ENCODE data around the gene NR1H4. TPM values are rescaled to one million over a fixed set of nuclear protein-coding genes. Genes with fewer than 3 reads are reported as not detected.

NR1H4 gene
- total and polyA plus RNA-seq, 2 experiments from 2014 or later: not detected

- Histone ChIP-seq H3K4me3 (no peak overlapping the region), H3K36me3 (ENCODE audit: insufficient read depth) (no peaks in the 10 kb centered on the region), H3K4me1 (ENCODE audit: insufficient read depth) (no peaks in the 10 kb centered on the region; the same call in 1 of the 2 replicates), H3K9me2 (ENCODE audit: insufficient read depth) (no peaks in the 10 kb centered on the region), H3K27me3 (ENCODE audit: insufficient read depth) (no peaks in the 10 kb centered on the region), H3K79me2 (replicated peaks; ENCODE audit: insufficient read depth) (no peaks in the 10 kb centered on the region), H2AFZ (no peak overlapping the region), H3K27ac (ENCODE audit: low read depth) (no peak overlapping the region), H3F3A (replicated peaks; ENCODE audit: low read depth) (no peaks in the 10 kb centered on the region), H4K20me1 (replicated peaks; ENCODE audit: insufficient read depth) (no peaks in the 10 kb centered on the region), H3K4me2 (no peak overlapping the region)
- Mint-ChIP-seq H3K27me3 (ENCODE audit: insufficient read depth, low read depth, poor library complexity) (peaks cover 3% of the 10 kb centered on the region), H3K4me3 (no peak overlapping the region), H3K36me3 (ENCODE audit: low read depth) (no peaks in the 10 kb centered on the region), H3K9me3 (no peaks in the 10 kb centered on the region), H3K4me1 (peaks cover 10% of the 10 kb centered on the region), H3K27ac (no peak overlapping the region)
- DNase-seq (ENCODE audit: low spot score) (no peak), ATAC-seq (no peak)
- TF ChIP-seq CTCF (conservative IDR thresholded peaks at IDR 0.05; ENCODE audit: low read depth in 2 of 2): no peak
- TF ChIP-seq NANOG (IDR thresholded peaks at IDR 0.05; ENCODE audit: borderline replicate concordance): no peak
- TF ChIP-seq CREB1 (CRISPR knock-in tag; IDR thresholded peaks at IDR 0.05; ENCODE audit: low read depth): no peak
- TF ChIP-seq POLR2AphosphoS5 (IDR thresholded peaks at IDR 0.05; ENCODE audit: low read depth): no peak
- TF ChIP-seq ZNF114 (CRISPR knock-in tag; IDR thresholded peaks at IDR 0.05): no peak
- TF ChIP-seq EZH2phosphoT487 (IDR thresholded peaks at IDR 0.05; ENCODE audit: unreplicated experiment): no peak
- no peak for TF ChIP-seq EZH2 (IDR thresholded peaks at IDR 0.05; ENCODE audit: low read depth, unreplicated experiment)
- TF ChIP-seq ZNF331 (CRISPR knock-in tag; IDR thresholded peaks at IDR 0.05; ENCODE audit: low read depth): no peak
- no peak for TF ChIP-seq ETS1 (IDR thresholded peaks at IDR 0.05)
- no peak for TF ChIP-seq JUNB (IDR thresholded peaks at IDR 0.05; ENCODE audit: unreplicated experiment)
- no peak for TF ChIP-seq STAT1 (IDR thresholded peaks at IDR 0.05; ENCODE audit: unreplicated experiment)
- no peak for TF ChIP-seq REST (IDR thresholded peaks at IDR 0.05; ENCODE audit: unreplicated experiment)
- no peak for TF ChIP-seq ZNF462 (CRISPR knock-in tag; IDR thresholded peaks at IDR 0.05)
These were observed 28.6 kb upstream of the NR1H4 start for GRCh38 chr12:100445081-100445481.
